HAP-1 (cell line): ENCODE measurements around the gene ZNF655.
"Not testable (repeated sequence)": the region's sequence is repeated elsewhere in the genome, so short reads cannot be mapped to it uniquely, and the experiment has no call there.

Source experiments
- DNase-seq, 2 experiments: peaks; one replicate each; pipeline ENCODE4 v3.0.0-alpha.2; 2016 to 2020; ENCODE audit warnings: low spot score in 2 of 2
- H3K27me3 ChIP-seq: fragments of 250-450 bp; sonication (Bioruptor Pico); 2 replicates; pipeline ENCODE4 v1.5.1; 2020; ENCODE audit warnings: low read depth, mild to moderate bottlenecking, moderate library complexity
- H3K36me3 ChIP-seq: fragments of 250-450 bp; sonication (Bioruptor Pico); replicated peaks from 2 replicates; pipeline ENCODE4 v1.5.1; 2020; ENCODE audit warnings: mild to moderate bottlenecking
- H3K4me1 ChIP-seq: fragments of 250-450 bp; sonication (Bioruptor Pico); 2 replicates; pipeline ENCODE4 v1.5.1; 2020; ENCODE audit warnings: mild to moderate bottlenecking
- H3K4me3 ChIP-seq: fragments of 250-450 bp; sonication (Bioruptor Pico); 2 replicates; pipeline ENCODE4 v1.5.1; 2020; ENCODE audit warnings: mild to moderate bottlenecking, moderate library complexity
- H3K9me3 ChIP-seq: fragments of 250-450 bp; sonication (Bioruptor Pico); 2 replicates; pipeline ENCODE4 v1.5.1; 2020; ENCODE audit warnings: mild to moderate bottlenecking, moderate library complexity
- in situ Hi-C: fragments of 300-500 bp; cut with MboI; formaldehyde crosslinking; loops from 3 replicates; pipeline ENCODE4 v1.14.3; 2020; ENCODE audit warnings: low sequenced_read_pairs, inconsistent platforms, mixed read lengths

The ZNF655 gene

GRCh38 chr7:99558306-99559174 is at the start of gene ZNF655:
TSS of gene ZNF655 (plus strand) at chr7:99558642. CDS start at chr7:99560560, 1,918 bp downstream.
- in situ Hi-C loops = no loop called here
- no peaks in the 10 kb centered on the region for H3K9me3 ChIP-seq
- H3K4me3 ChIP-seq = peak within 1 kb of the TSS; percentile 91
- DNase-seq = peak; percentile 86 to 95
- peaks cover 48% of the 10 kb centered on the region for H3K36me3 ChIP-seq
- H3K4me1 ChIP-seq = peaks cover 6% of the 10 kb centered on the region
- no peaks in the 10 kb centered on the region for H3K27me3 ChIP-seq

- Histone ChIP-seq H3K9me3 (no peaks in the 10 kb centered on the region), H3K4me1 (no peaks in the 10 kb centered on the region), H3K27me3 (no peaks in the 10 kb centered on the region), H3K4me3 (no peak overlapping the region), H3K36me3 (peaks cover 31% of the 10 kb centered on the region)
- in situ Hi-C loops = no loop called here
- DNase-seq = no peak
These were observed 44.4 kb upstream of the ZNF655 start for GRCh38 chr7:99514050-99514449.

GRCh38 chr7:99521399-99521798 is 37.0 kb upstream of the ZNF655 start:
- in situ Hi-C loops = no loop called here
- H3K9me3 ChIP-seq = no peaks in the 10 kb centered on the region
- H3K4me1 ChIP-seq = no peaks in the 10 kb centered on the region
- no peaks in the 10 kb centered on the region for H3K27me3 ChIP-seq
- H3K4me3 ChIP-seq = no peak overlapping the region
- no peak for DNase-seq
- peaks cover 23% of the 10 kb centered on the region for H3K36me3 ChIP-seq

GRCh38 chr7:99525713-99526440 is 32.6 kb upstream of the ZNF655 start:
- Histone ChIP-seq H3K4me1 (no peaks in the 10 kb centered on the region), H3K36me3 (peaks cover 33% of the 10 kb centered on the region), H3K27me3 (no peaks in the 10 kb centered on the region), H3K9me3 (peaks cover 3% of the 10 kb centered on the region; the same call in 1 of the 2 replicates), H3K4me3 (no peak overlapping the region)
- peak in 1 of 2 experiments; percentile 29 for DNase-seq
- in situ Hi-C loops = no loop called here

- peaks cover 15% of the 10 kb centered on the region for H3K9me3 ChIP-seq
These were observed 27.1 kb upstream of the ZNF655 start for GRCh38 chr7:99531354-99531765.

GRCh38 chr7:99535667-99536066 is 22.8 kb upstream of the ZNF655 start:
- no peak overlapping the region for H3K4me3 ChIP-seq
- in situ Hi-C loops = no loop called here
- peaks cover 19% of the 10 kb centered on the region for H3K36me3 ChIP-seq
- H3K4me1 ChIP-seq = no peaks in the 10 kb centered on the region
- DNase-seq = no peak
- H3K27me3 ChIP-seq = no peaks in the 10 kb centered on the region
- peaks cover 20% of the 10 kb centered on the region for H3K9me3 ChIP-seq

More at GRCh38 chr7:99531354-99531765, 27.1 kb upstream of the ZNF655 start:
- Histone ChIP-seq H3K36me3 (peaks cover 36% of the 10 kb centered on the region), H3K27me3 (no peaks in the 10 kb centered on the region), H3K4me3 (no peak overlapping the region), H3K4me1 (no peaks in the 10 kb centered on the region)
- DNase-seq = no peak
- in situ Hi-C loops = no loop called here

- no peaks in the 10 kb centered on the region for H3K4me1 ChIP-seq
- in situ Hi-C loops = no loop called here
- H3K9me3 ChIP-seq = peaks cover 16% of the 10 kb centered on the region
- no peaks in the 10 kb centered on the region for H3K36me3 ChIP-seq
- no peak overlapping the region for H3K4me3 ChIP-seq
- no peaks in the 10 kb centered on the region for H3K27me3 ChIP-seq
- no peak for DNase-seq
These were observed 19.1 kb upstream of the ZNF655 start for GRCh38 chr7:99539213-99539811.

- Histone ChIP-seq H3K27me3 (no peaks in the 10 kb centered on the region), H3K4me1 (no peaks in the 10 kb centered on the region), H3K36me3 (no peaks in the 10 kb centered on the region), H3K4me3 (no peak overlapping the region), H3K9me3 (peaks cover 16% of the 10 kb centered on the region)
- DNase-seq = no peak
- in situ Hi-C loops = no loop called here
These were observed 17.9 kb upstream of the ZNF655 start for GRCh38 chr7:99540542-99540941.

GRCh38 chr7:99541212-99541611 is 17.2 kb upstream of the ZNF655 start:
- Histone ChIP-seq H3K4me3 (no peak overlapping the region), H3K9me3 (peaks cover 16% of the 10 kb centered on the region), H3K27me3 (no peaks in the 10 kb centered on the region), H3K4me1 (no peaks in the 10 kb centered on the region), H3K36me3 (no peaks in the 10 kb centered on the region)
- no peak for DNase-seq
- in situ Hi-C loops = no loop called here

- DNase-seq = no peak
- in situ Hi-C loops = no loop called here
- Histone ChIP-seq H3K4me1 (no peaks in the 10 kb centered on the region), H3K36me3 (peaks cover 4% of the 10 kb centered on the region), H3K9me3 (peaks cover 16% of the 10 kb centered on the region), H3K4me3 (no peak overlapping the region), H3K27me3 (no peaks in the 10 kb centered on the region)
These were observed 15.3 kb upstream of the ZNF655 start for GRCh38 chr7:99543081-99543671.

GRCh38 chr7:99543916-99544315 is 14.5 kb upstream of the ZNF655 start:
- no peak overlapping the region for H3K4me3 ChIP-seq
- peaks cover 8% of the 10 kb centered on the region for H3K36me3 ChIP-seq
- peaks cover 13% of the 10 kb centered on the region for H3K9me3 ChIP-seq
- H3K27me3 ChIP-seq = no peaks in the 10 kb centered on the region
- DNase-seq = no peak
- in situ Hi-C loops = no loop called here
- H3K4me1 ChIP-seq = no peaks in the 10 kb centered on the region

GRCh38 chr7:99545308-99545707 is 13.1 kb upstream of the ZNF655 start:
- in situ Hi-C loops, H3K36me3 ChIP-seq: not testable (repeated sequence)

GRCh38 chr7:99549545-99549944 is 8.9 kb upstream of the ZNF655 start:
- H3K4me3 ChIP-seq, H3K27me3 ChIP-seq, H3K36me3 ChIP-seq, in situ Hi-C loops, H3K9me3 ChIP-seq, DNase-seq, H3K4me1 ChIP-seq: not testable (repeated sequence)

More at GRCh38 chr7:99545308-99545707, 13.1 kb upstream of the ZNF655 start:
- not testable (repeated sequence) for H3K4me1 ChIP-seq, H3K4me3 ChIP-seq, H3K27me3 ChIP-seq, DNase-seq
- peaks cover 11% of the 10 kb centered on the region for H3K9me3 ChIP-seq
